ENCODE measurements around the gene IPO7.

DNA sequence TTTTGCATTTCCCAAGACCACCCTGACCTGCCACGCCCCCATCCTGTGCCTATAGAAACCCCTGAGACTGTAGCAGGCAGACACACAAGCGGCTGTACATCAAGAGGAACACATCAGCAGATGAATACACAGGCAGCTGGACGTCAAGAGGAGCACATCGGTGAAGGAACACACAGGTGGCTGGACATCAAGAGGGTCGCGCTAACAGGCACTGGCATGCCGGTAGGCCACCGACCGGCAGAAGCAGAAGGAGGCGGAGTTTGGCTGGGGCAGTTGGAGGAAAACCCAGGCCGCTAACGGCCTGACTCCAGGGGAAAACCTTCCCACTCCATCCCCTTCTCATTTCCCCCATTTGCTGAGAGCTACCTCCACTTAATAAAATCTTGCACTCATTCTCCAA lies 5.4 kb upstream of the IPO7 start:
- TF ChIP-seq POLR2A (IDR thresholded peaks at IDR 0.05; ENCODE audit: low read length) (no peak), GATA1 (IDR thresholded peaks at IDR 0.05; ENCODE audit: low read depth, low read length) (no peak)

Data from erythroblast (primary cell).